Erythroblast (primary cell): Measurements from ENCODE around the gene RASA2.

ENCODE experiments used
- DNase-seq, 2 experiments: peaks; one replicate each; lab custom pipeline; 2025; lab: John Stamatoyannopoulos, UW
- GATA1 ChIP-seq: IDR thresholded peaks from 2 replicates; pipeline ENCODE4 v1.6.1; 2011; ENCODE audit warnings: low read depth, mild to moderate bottlenecking, control low read depth, low read length, moderate library complexity
- POLR2A ChIP-seq: IDR thresholded peaks from 2 replicates; pipeline ENCODE4 v1.6.1; 2011; ENCODE audit warnings: mild to moderate bottlenecking, low read length

The RASA2 gene

GRCh38 chr3:141498598-141499223, 11.9 kb downstream of the RASA2 start:
- TF ChIP-seq POLR2A (peak; percentile 65), GATA1 (no peak)
- DNase-seq = peak; percentile 76 to 86

DNA sequence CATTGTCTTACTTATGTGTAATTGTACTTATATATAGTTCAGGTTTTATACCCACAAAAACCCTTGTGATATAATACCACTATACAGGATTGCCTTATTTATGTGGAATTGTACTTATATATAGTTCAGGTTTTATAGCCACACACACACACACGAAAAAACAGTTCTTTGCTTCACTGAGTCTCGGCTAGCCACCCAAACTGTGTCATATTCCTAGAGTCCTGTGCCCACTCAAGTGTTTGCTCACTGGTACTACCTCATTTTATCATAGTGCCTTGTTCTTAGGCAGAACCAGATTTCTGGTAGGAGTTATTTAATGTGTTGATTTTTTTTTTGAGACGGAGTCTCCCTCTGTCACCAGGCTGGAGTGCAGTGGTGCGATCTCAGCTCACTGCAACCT, 12.5 kb downstream of the RASA2 start:
- TF ChIP-seq POLR2A (no peak), GATA1 (no peak)
- no peak for DNase-seq

DNA sequence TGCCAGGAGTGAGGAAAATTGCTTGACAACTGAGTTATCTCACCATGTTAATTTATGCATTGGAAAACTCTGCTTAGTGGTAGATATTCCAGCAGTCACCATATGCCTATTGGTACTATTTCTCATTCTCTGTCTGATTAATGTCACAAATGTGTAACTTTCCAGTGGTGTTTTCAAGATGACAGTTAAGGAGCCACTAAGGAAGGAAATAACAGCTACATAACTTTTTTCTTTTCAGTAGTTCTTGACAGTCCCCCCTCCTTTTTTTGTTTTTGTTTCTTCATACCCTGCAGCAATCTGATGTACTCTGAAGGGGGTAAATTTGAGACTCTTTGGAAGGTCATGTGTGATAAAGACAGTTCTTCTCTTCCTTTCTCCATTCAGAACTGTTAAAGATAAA, 13.1 kb downstream of the RASA2 start:
- no peak for TF ChIP-seq POLR2A
- TF ChIP-seq GATA1 = no peak
- no peak for DNase-seq

DNA sequence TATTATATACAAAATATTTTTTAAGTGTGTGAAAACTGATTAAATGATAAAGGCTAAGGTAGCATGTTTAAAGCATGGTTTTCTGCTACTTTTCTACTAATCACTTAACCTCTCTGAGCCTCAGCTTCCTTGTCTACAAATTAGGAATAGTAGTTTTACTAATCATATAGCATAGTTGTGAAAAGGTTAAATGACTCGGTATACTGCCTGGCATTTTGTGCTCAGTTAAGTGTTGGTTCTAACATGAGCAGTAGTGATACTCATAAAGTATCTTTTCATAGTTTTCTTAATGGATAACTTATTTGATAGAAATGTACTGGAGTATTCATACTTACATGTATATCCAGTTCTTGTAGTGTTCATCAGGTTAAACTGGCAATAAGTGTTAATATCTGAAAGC, 13.6 kb downstream of the RASA2 start:
- no peak for TF ChIP-seq POLR2A
- no peak for TF ChIP-seq GATA1
- DNase-seq = no peak

DNA sequence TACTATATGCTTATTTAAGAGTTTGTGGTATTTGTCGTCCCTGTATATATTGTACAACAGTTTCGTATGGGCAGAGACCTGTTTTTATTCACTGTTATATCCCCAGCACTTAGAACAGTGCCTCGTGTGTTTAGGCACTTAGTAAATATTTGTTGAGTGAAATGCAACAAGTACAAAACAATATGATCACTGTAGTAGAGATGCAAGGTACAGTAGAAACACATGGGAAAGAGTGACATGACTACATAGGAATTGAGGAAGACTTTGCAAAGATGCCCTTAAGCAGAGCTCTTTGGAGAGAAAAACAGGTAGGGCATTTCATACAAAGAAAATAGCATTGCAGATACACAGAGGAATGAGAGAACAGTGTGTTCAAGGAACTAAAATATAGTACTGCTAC, 18.3 kb downstream of the RASA2 start:
- DNase-seq = no peak
- TF ChIP-seq POLR2A = no peak
- no peak for TF ChIP-seq GATA1

DNA sequence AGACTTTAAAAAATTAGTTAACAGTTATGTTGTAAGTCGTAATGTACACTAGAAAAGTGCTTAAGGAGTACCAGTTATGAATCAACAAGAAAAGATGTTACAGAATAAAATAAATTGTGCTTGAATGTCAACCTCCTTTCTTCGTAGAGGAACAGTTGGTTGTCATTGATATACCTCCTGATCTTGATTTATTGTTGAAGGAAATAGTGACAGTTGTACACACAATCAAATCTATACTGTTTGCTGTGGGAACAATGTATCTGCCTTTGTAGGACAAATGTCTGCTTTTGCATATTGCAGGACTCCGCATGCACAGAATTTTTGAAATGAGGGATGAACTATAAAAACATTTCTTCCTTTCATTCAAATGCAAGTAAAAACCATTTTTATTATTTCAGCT, 19.2 kb downstream of the RASA2 start:
- no peak for DNase-seq
- TF ChIP-seq GATA1 = no peak

DNA sequence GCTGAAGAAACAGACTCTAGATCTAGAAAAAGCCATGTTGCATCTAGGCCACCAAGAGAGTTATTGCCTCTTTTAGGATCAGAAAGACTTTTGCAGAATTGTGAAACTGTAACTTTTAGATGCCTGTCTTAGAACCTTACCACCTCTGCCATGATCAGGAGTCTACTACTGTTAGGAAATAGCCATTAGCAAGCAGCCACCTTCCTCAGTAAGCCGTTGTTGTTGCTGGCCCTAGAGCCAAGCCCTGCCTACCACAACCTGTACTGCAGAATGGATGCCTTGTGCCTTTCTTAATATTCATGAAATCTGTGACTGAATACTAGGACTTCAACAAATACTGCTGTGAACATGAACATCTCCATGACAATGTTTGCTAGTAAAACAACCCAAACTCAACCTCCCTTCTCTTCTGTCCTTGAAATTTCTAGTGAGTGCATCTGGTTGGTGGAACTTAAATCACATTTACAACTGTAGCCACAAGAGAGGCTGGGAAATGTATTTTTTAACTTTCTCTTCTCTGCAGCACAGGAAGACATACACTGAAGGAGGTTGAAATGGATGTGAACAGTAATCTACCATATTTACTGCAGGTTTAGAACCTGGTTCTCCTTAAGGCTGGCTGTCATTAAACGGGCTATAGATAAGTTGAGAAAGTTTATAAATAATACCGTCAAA, 20.7 kb downstream of the RASA2 start:
- DNase-seq = no peak
- TF ChIP-seq POLR2A = no peak

DNA sequence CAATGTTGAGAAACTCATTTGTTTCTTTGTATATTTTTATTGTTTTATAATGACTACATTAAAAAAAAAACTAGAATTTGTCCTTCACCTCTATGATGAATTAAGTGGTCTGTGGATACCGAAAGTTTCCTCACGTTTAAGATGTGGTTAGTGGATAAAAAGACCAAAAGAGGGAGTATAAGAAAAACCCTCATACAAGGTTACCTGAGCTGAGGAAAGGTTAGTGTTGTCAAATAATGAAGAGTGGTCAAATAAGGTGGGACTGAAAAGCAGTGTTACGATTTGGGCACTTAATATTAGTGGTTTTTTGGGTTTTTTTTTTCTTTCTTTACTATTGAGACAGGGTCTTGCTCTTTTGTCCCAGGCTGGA, 21.2 kb downstream of the RASA2 start:
- TF ChIP-seq GATA1 (no peak), POLR2A (no peak)
- DNase-seq = no peak

GRCh38 chr3:141511361-141511760, 24.5 kb downstream of the RASA2 start:
- no peak for DNase-seq
- no peak for TF ChIP-seq POLR2A
- no peak for TF ChIP-seq GATA1

DNA sequence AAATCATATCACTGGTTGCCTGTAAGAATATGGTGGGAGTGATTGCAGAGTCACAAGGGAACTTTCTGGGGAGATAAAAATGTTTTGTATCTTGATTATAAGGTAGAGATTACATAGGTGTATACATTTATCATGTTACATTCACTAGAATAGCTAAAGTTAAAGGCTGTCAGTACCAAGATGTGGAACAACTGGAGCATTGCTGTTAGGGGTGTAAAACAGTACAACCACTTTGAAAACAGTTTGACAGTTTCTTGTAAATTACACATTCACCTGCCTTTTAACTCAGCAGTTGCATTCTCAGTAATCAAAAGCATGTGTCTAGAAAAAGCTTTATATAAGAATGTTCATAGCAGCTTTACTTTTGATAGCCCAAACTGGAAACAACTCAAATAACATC, 27.6 kb downstream of the RASA2 start:
- no peak for TF ChIP-seq GATA1
- no peak for TF ChIP-seq POLR2A
- no peak for DNase-seq

GRCh38 chr3:141519587-141519986, 32.8 kb downstream of the RASA2 start:
- TF ChIP-seq GATA1 (no peak), POLR2A (no peak)
- no peak for DNase-seq

DNA sequence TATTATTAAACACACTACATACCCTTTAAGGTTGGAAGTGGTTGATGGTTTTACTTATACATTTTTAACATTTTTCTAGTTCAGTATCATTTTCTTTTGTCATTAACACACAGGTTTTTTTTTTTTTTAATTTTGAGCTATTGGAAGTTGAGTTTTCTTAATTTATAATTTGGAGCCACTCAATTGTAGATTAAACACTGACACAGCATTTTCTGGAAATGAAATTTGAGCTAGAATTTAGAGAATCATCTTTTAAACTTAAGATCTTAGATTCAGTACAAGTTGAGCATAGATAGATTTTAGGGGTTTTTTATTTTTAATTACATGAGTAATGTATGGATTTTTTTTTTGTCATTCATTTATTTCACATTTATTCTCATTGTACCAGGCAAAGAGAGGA, 35.0 kb downstream of the RASA2 start:
- DNase-seq = no peak
- TF ChIP-seq GATA1 (no peak), POLR2A (no peak)

DNA sequence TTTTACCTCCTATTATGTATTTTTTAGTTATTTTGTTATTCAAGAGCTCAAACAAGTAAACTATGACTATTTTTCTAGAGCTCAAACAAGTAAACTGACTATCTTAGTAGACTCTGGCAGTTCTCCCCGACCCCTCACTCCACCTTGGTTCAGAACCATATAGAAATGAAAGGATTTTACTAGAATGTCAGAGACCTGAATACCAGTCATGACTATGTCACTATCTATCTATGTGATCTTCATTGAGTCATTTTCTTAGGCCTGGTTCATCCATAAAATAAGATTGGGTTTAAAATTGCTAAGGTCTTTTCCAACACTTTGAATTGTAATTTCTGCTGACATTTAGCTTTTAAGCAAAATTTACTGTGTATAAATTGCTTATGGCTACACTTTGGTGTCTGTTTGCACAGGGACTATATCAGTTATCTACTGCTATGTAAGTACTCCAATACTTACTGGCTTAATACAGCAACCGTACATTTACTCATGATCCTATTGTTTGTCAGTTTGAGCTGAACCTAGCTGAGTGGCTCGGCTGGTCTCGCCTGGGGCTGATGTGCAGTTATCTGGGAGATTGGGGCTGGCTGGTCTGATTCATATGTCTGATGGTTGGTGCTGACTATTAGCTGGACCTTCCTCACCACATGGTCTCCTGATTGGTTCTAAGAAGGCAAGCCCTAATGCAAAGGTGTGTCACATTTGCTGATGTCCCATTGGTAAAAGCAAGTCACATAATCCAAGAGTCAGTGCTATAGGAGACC, 37.0 kb downstream of the RASA2 start:
- no peak for DNase-seq
- no peak for TF ChIP-seq GATA1
- TF ChIP-seq POLR2A = no peak

- TF ChIP-seq GATA1 (no peak), POLR2A (no peak)
- DNase-seq = no peak
Measured at GRCh38 chr3:141524988-141525387, 38.2 kb downstream of the RASA2 start.
